ENCODE data around the gene ANKRD16.
A peak's percentile ranks its signal among the peaks of the same experiment; 100 is the strongest.

The ANKRD16 gene

GRCh38 chr10:5818048-5818331 is 71.7 kb downstream of the ANKRD16 start:
- H3K27me3 ChIP-seq = no peaks in the 10 kb centered on the region
- no peaks in the 10 kb centered on the region for H3K36me3 ChIP-seq
- no peaks in the 10 kb centered on the region for H3K9me3 ChIP-seq
- peaks cover 11 to 12% of the 10 kb centered on the region in 2 experiments for H3K4me1 ChIP-seq (ENCODE audit: control insufficient read depth in 1 of 2, insufficient read depth in 1 of 2, low read depth in 1 of 2, low read length in 1 of 2)
- H3K27ac ChIP-seq = no peak overlapping the region
- TF ChIP-seq, protein P1, sequence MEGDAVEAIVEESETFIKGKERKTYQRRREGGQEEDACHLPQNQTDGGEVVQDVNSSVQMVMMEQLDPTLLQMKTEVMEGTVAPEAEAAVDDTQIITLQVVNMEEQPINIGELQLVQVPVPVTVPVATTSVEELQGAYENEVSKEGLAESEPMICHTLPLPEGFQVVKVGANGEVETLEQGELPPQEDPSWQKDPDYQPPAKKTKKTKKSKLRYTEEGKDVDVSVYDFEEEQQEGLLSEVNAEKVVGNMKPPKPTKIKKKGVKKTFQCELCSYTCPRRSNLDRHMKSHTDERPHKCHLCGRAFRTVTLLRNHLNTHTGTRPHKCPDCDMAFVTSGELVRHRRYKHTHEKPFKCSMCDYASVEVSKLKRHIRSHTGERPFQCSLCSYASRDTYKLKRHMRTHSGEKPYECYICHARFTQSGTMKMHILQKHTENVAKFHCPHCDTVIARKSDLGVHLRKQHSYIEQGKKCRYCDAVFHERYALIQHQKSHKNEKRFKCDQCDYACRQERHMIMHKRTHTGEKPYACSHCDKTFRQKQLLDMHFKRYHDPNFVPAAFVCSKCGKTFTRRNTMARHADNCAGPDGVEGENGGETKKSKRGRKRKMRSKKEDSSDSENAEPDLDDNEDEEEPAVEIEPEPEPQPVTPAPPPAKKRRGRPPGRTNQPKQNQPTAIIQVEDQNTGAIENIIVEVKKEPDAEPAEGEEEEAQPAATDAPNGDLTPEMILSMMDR (IDR thresholded peaks at IDR 0.05) = no peak
- no peak overlapping the region for H3K4me3 ChIP-seq (ENCODE audit: low read depth in 1 of 2, low read length in 1 of 2)

DNA sequence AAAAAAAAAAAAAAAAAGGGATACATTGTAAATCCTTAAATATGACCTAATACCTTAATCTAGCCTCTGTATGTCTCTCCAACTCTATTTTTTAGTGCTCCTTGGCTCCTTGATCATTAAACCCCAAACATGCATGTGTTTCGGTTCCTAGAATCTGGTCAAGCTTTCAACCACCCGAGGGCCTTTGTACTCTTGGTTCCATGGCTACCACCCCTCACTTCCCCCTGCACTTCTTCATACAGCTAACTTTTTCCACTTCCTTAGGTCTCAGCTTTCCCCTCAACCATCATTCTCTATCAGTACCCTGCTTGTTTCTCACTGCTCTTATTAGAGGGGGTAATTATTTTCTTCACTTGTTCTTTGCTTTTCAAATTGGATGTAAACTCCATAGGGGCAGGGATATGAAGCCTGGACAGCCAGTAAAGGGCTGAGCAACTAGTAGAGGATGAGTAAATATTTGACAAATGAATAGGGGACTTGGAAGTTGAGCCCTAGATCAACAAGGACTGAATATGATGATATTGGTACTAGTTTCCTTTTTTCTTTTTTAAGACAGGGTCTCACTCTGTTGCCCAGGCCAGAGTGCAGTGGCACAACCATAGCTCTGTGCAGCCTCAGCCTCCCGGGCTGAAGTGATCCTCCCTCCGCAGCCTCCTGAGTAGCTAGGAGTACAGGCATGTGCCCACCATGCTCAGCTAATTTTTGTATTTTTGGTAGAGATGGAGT is 72.2 kb downstream of the ANKRD16 start:
- no peaks in the 10 kb centered on the region for H3K27me3 ChIP-seq
- TF ChIP-seq, protein P1 (IDR thresholded peaks at IDR 0.05) = no peak
- no peaks in the 10 kb centered on the region for H3K9me3 ChIP-seq
- H3K27ac ChIP-seq = no peak overlapping the region
- no peaks in the 10 kb centered on the region for H3K36me3 ChIP-seq
- H3K4me3 ChIP-seq (ENCODE audit: low read depth in 1 of 2, low read length in 1 of 2) = no peak overlapping the region
- H3K4me1 ChIP-seq (ENCODE audit: control insufficient read depth in 1 of 2, insufficient read depth in 1 of 2, low read depth in 1 of 2, low read length in 1 of 2) = peaks cover 12% of the 10 kb centered on the region in 2 experiments

GRCh38 chr10:5816170-5816569 is 73.5 kb downstream of the ANKRD16 start:
- no peaks in the 10 kb centered on the region for H3K9me3 ChIP-seq
- no peaks in the 10 kb centered on the region for H3K27me3 ChIP-seq
- no peak overlapping the region for H3K4me3 ChIP-seq (ENCODE audit: low read depth in 1 of 2, low read length in 1 of 2)
- no peaks in the 10 kb centered on the region for H3K36me3 ChIP-seq
- H3K4me1 ChIP-seq (ENCODE audit: control insufficient read depth in 1 of 2, insufficient read depth in 1 of 2, low read depth in 1 of 2, low read length in 1 of 2) = peaks cover 25% of the 10 kb centered on the region in 2 experiments
- TF ChIP-seq, protein P1 (IDR thresholded peaks at IDR 0.05) = no peak
- no peak overlapping the region for H3K27ac ChIP-seq

GRCh38 chr10:5814110-5815107 is 75.3 kb downstream of the ANKRD16 start:
- H3K27me3 ChIP-seq = no peaks in the 10 kb centered on the region
- H3K27ac ChIP-seq = peak overlapping the region; percentile 98
- peaks cover 42 to 43% of the 10 kb centered on the region in 2 experiments for H3K4me1 ChIP-seq (ENCODE audit: control insufficient read depth in 1 of 2, insufficient read depth in 1 of 2, low read depth in 1 of 2, low read length in 1 of 2)
- TF ChIP-seq, protein P1 (IDR thresholded peaks at IDR 0.05) = no peak
- H3K36me3 ChIP-seq = no peaks in the 10 kb centered on the region
- H3K4me3 ChIP-seq (ENCODE audit: low read depth in 1 of 2, low read length in 1 of 2) = peak overlapping the region; percentile 98 to 100
- H3K9me3 ChIP-seq = no peaks in the 10 kb centered on the region

DNA sequence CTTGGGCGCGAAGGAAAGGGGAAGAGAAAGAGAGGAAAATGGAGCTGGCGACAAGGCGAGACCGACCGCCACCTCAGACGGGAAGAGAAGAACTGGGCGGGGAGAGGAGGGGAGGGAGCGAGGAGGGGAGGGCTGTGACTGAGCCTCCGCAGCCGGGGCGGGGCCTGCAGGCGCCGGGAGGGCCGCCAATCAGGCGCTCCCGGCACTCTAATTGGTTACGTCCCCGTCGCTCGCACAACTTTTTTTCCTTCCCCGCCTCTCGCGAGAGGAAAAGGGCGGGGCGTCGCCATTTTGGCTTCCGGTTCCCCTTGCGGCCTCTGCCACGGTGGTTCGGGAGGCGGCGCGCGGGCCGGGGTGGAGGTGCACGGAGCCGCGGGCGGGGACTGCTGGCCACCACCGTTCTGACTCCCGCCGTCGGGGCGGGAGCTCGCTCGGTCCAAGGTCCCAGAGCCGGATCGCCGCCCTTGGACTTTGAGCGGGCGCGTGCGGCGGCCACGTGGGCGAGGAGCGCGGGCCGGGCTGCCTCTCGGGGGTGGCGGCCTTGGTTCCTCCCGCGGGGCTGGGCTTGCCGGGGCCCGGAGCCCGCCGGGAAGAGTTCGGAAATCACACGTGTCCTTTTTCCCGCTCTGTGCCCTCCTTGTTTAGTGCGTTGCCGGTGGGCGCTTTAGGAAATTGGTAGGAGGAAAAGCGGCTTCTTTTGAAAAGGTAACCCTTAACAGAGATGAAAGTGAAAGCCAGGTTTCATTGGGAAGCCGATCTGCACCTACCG is 76.2 kb downstream of the ANKRD16 start, which contains the start of gene GDI2:
TSS of gene GDI2 (minus strand) at position 94 of the 769 bp plus-strand sequence. CDS start 176 bp downstream, outside the sequence.
- Histone ChIP-seq H3K9me3 (no peaks in the 10 kb centered on the region), H3K36me3 (no peaks in the 10 kb centered on the region), H3K4me3 (ENCODE audit: low read depth in 1 of 2, low read length in 1 of 2) (peak within 1 kb of the TSS; percentile 98 to 100), H3K27ac (peak within 1 kb of the TSS; percentile 98), H3K27me3 (no peaks in the 10 kb centered on the region), H3K4me1 (ENCODE audit: control insufficient read depth in 1 of 2, insufficient read depth in 1 of 2, low read depth in 1 of 2, low read length in 1 of 2) (peaks cover 45 to 46% of the 10 kb centered on the region in 2 experiments)
- TF ChIP-seq, protein P1 (IDR thresholded peaks at IDR 0.05) = peak; percentile 47
